HAP-1 (cell line): ENCODE measurements around the gene LHFPL3.

ENCODE experiments used
- DNase-seq, 2 experiments: peaks; one replicate each; pipeline ENCODE4 v3.0.0-alpha.2; 2016 to 2020; ENCODE audit warnings: low spot score in 2 of 2
- H3K27me3 ChIP-seq: fragments of 250-450 bp; sonication (Bioruptor Pico); 2 replicates; pipeline ENCODE4 v1.5.1; 2020; ENCODE audit warnings: low read depth, mild to moderate bottlenecking, moderate library complexity
- H3K36me3 ChIP-seq: fragments of 250-450 bp; sonication (Bioruptor Pico); replicated peaks from 2 replicates; pipeline ENCODE4 v1.5.1; 2020; ENCODE audit warnings: mild to moderate bottlenecking
- H3K4me1 ChIP-seq: fragments of 250-450 bp; sonication (Bioruptor Pico); 2 replicates; pipeline ENCODE4 v1.5.1; 2020; ENCODE audit warnings: mild to moderate bottlenecking
- H3K4me3 ChIP-seq: fragments of 250-450 bp; sonication (Bioruptor Pico); 2 replicates; pipeline ENCODE4 v1.5.1; 2020; ENCODE audit warnings: mild to moderate bottlenecking, moderate library complexity
- H3K9me3 ChIP-seq: fragments of 250-450 bp; sonication (Bioruptor Pico); 2 replicates; pipeline ENCODE4 v1.5.1; 2020; ENCODE audit warnings: mild to moderate bottlenecking, moderate library complexity
- in situ Hi-C: fragments of 300-500 bp; cut with MboI; formaldehyde crosslinking; loops from 3 replicates; pipeline ENCODE4 v1.14.3; 2020; ENCODE audit warnings: low sequenced_read_pairs, inconsistent platforms, mixed read lengths

The LHFPL3 gene

GRCh38 chr7:104825099-104825498 is 496.7 kb downstream of the LHFPL3 start:
- H3K27me3 ChIP-seq, result peaks cover 7% of the 10 kb centered on the region
- H3K9me3 ChIP-seq, result no peaks in the 10 kb centered on the region
- H3K36me3 ChIP-seq, result no peaks in the 10 kb centered on the region
- H3K4me3 ChIP-seq, result no peak overlapping the region
- no peak for DNase-seq
- in situ Hi-C loops, result loop anchor here (25.0 kb wide), 1 partner anchor 588 kb away; no protein-coding TSS in a partner anchor
- H3K4me1 ChIP-seq, result no peaks in the 10 kb centered on the region

DNA sequence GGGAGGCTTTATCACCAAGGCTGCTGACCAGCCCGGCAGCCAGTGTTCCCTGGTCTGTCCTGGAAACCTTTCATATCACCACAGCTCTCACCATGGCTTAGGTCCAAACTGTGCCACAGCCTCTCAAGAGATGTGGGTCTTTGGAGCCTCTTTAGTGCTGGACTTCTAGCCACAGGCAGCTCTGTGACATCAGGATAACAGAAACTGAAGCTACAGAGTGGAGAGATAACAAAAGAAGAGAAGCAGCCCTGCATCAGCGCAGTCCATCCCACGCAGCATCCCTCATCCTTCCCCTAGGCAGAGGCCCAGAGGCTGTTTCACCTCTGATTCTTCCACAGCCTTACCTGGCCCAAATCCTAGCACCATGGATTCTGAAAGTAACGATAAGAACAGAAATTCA is 497.7 kb downstream of the LHFPL3 start:
- H3K36me3 ChIP-seq, result no peaks in the 10 kb centered on the region
- in situ Hi-C loops, result loop anchor here (25.0 kb wide), 1 partner anchor 589 kb away; no protein-coding TSS in a partner anchor

DNA sequence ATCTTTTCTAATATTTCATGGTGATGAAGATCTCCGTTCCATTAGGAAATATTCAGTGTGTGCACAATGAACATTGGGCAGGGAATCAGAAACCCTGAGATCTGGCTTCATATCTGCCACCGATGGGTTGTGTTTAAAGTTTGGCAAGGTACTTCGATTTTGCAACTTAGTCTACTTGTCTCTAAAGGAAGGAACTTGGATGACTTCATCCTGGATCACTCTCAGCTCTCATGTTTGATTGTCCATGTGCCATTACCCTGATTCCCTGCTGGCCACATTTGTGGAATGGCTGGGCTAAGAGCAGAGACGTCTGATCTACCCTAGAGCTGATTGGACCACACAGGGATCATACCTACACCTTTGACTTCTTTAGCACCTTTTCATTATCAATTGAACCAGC is 508.6 kb downstream of the LHFPL3 start:
- Histone ChIP-seq H3K9me3 (no peaks in the 10 kb centered on the region), H3K4me3 (no peak overlapping the region), H3K27me3 (0 out of 2 replicates have a peak, but pooled peaks cover 6% of the 10 kb centered on the region), H3K4me1 (no peaks in the 10 kb centered on the region), H3K36me3 (no peaks in the 10 kb centered on the region)
- in situ Hi-C loops, result loop anchor here (25.0 kb wide), 1 partner anchor 600 kb away; no protein-coding TSS in a partner anchor
- no peak for DNase-seq

More for the DNA sequence above, 497.7 kb downstream of the LHFPL3 start:
- Histone ChIP-seq H3K27me3 (peaks cover 7% of the 10 kb centered on the region), H3K4me3 (no peak overlapping the region), H3K9me3 (no peaks in the 10 kb centered on the region), H3K4me1 (no peaks in the 10 kb centered on the region)
- no peak for DNase-seq

GRCh38 chr7:104838537-104839299 is 510.3 kb downstream of the LHFPL3 start:
- H3K4me1 ChIP-seq, result no peaks in the 10 kb centered on the region
- H3K4me3 ChIP-seq, result no peak overlapping the region
- peaks cover 13% of the 10 kb centered on the region; the same call in 1 of the 2 replicates for H3K27me3 ChIP-seq
- H3K36me3 ChIP-seq, result no peaks in the 10 kb centered on the region
- in situ Hi-C loops, result loop anchor here (25.0 kb wide), 1 partner anchor 601 kb away; no protein-coding TSS in a partner anchor
- no peaks in the 10 kb centered on the region for H3K9me3 ChIP-seq
- DNase-seq, result no peak

GRCh38 chr7:104839842-104840241 is 511.4 kb downstream of the LHFPL3 start:
- no peaks in the 10 kb centered on the region for H3K4me1 ChIP-seq
- in situ Hi-C loops, result loop anchor here (25.0 kb wide), 1 partner anchor 603 kb away; no protein-coding TSS in a partner anchor
- H3K27me3 ChIP-seq, result peaks cover 17% of the 10 kb centered on the region; the same call in 1 of the 2 replicates
- H3K36me3 ChIP-seq, result no peaks in the 10 kb centered on the region
- H3K4me3 ChIP-seq, result no peak overlapping the region
- no peak for DNase-seq
- no peaks in the 10 kb centered on the region for H3K9me3 ChIP-seq

DNA sequence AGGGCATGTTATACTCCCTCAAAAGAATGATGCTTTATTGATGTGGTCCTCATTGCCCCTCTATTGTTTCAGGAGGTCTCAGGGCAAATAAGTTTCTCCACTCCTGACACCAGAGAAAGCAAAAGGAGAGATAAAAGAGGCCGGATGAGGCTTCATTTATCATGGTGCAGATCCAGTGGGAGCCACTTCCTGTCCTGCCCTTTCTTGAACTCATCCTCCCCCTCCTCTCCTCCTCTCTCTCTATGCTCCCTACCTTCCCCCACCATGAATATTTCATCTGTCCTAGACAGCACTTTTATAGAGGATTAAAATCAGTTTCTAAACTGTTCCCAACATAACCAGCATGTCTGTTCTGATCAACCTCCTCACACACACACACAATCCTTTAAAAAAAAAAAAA is 513.4 kb downstream of the LHFPL3 start:
- no peaks in the 10 kb centered on the region for H3K9me3 ChIP-seq
- no peaks in the 10 kb centered on the region for H3K4me1 ChIP-seq
- H3K27me3 ChIP-seq, result peaks cover 25% of the 10 kb centered on the region
- in situ Hi-C loops, result loop anchor here (25.0 kb wide), 1 partner anchor 604 kb away; no protein-coding TSS in a partner anchor
- no peak overlapping the region for H3K4me3 ChIP-seq
- DNase-seq, result no peak
- H3K36me3 ChIP-seq, result no peaks in the 10 kb centered on the region

GRCh38 chr7:104843198-104843597 is 514.8 kb downstream of the LHFPL3 start:
- in situ Hi-C loops, result loop anchor here (25.0 kb wide), 1 partner anchor 606 kb away; no protein-coding TSS in a partner anchor
- DNase-seq, result no peak
- no peaks in the 10 kb centered on the region for H3K4me1 ChIP-seq
- no peak overlapping the region for H3K4me3 ChIP-seq
- no peaks in the 10 kb centered on the region for H3K36me3 ChIP-seq
- no peaks in the 10 kb centered on the region for H3K9me3 ChIP-seq
- peaks cover 29% of the 10 kb centered on the region for H3K27me3 ChIP-seq

DNA sequence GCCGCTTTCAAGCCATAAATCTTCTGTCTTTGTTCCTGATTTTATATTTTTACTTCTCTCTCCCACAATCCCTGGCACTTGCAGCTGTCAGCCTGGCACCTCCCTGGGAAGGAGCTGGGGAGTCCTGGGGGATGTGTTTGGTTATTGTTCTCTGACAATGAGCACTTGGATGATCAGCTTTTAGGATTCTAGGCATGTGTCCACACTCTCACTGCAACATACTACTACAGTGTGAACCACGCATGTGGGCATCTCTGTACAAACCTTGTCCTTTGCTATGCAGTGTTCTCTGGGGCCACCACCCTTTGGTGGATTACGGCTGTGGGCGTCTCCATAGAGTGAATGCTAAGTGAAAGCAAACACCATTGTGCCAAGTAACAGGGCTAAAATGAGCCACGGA is 517.2 kb downstream of the LHFPL3 start:
- no peak overlapping the region for H3K4me3 ChIP-seq
- in situ Hi-C loops, result loop anchor here (25.0 kb wide), 1 partner anchor 608 kb away; no protein-coding TSS in a partner anchor
- no peak for DNase-seq
- no peaks in the 10 kb centered on the region for H3K9me3 ChIP-seq
- no peaks in the 10 kb centered on the region for H3K4me1 ChIP-seq
- no peaks in the 10 kb centered on the region for H3K36me3 ChIP-seq
- H3K27me3 ChIP-seq, result peaks cover 29% of the 10 kb centered on the region

DNA sequence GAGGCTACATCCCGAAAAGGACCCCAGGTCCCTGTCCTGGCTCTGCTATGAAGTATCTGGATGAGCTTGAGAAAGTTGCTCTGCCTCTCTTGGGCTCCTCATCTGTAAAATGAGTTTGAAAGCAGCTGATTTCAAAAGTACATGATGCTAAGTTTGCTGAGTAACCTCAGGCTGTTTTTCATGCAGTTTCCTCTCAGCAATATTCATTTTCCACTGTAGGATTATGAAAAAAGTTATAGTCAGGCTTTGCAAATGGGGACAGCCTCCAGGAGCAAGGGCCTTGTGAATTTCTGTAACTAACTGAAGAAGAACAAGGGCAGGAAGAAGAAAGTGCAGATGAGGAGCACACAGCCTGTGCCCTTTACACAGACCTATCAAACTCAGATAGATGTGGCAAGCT is 518.3 kb downstream of the LHFPL3 start:
- Histone ChIP-seq H3K9me3 (no peaks in the 10 kb centered on the region), H3K36me3 (no peaks in the 10 kb centered on the region), H3K4me1 (no peaks in the 10 kb centered on the region), H3K4me3 (no peak overlapping the region), H3K27me3 (peaks cover 35% of the 10 kb centered on the region)
- in situ Hi-C loops, result loop anchor here (25.0 kb wide), 1 partner anchor 609 kb away; no protein-coding TSS in a partner anchor
- no peak for DNase-seq

DNA sequence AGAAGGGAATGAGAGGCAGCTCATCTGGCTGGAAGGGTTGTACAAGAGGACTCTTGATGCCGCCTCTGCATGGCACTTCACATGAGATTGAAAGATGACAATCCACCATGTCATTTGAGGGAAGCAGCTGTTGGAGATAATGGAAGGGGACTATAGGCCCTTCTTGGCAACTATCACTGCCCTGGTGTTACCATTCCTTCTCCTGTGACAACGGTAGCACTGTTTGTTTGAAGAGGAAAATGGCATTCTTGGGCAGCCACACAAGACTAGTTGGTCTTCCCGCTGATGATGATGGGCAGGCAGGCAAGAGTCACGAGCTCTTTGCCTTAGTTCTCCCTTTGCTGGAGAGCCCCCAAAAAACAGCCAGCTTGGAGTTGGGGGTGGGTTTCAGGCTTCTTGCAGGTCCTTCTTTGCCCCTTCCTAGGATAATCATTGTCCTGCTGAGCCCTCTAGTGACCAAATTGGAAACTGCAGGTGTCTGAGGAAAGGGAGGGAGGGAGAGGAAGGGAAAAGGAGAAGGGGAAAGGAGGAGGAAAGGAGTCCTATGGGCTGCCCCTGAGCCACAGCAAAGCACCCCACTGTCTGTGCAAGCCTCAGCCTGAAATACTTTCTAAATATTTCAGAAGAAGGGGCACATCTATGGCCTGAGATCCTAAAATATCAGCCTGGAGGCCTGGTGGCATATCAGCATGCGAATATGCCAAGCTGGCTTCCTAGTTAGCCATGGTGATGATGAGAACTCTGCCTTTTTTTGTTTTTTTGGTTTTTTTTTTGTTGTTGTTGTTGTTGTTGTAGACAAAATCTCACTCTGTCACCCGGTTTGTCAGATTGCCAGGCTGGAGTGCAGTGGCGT is 520.0 kb downstream of the LHFPL3 start:
- in situ Hi-C loops, result loop anchor here (25.0 kb wide), 1 partner anchor 611 kb away; no protein-coding TSS in a partner anchor
- Histone ChIP-seq H3K9me3 (no peaks in the 10 kb centered on the region), H3K27me3 (peaks cover 30% of the 10 kb centered on the region), H3K36me3 (no peaks in the 10 kb centered on the region), H3K4me3 (no peak overlapping the region), H3K4me1 (no peaks in the 10 kb centered on the region)
- peak; percentile 41 to 83 for DNase-seq

DNA sequence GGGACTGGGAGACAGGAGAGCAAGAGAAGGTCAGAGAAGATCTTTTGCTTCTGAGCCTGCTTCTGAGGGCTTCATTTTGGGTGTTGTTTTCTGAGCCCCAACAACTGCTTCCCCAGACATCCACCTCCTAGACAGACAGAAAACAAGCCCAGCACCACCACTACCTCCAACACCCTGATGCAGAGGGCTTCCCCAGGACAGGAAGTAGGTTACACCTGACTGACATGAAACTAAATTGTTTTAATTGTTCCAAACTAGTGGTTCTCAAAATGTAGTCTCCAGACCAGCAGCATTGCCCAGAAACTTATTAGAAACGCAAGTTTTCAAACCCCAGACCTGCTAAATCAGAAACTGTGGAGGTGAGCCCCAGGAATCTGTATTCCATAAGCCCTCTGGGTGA is 522.0 kb downstream of the LHFPL3 start:
- H3K27me3 ChIP-seq, result peaks cover 25% of the 10 kb centered on the region
- in situ Hi-C loops, result no loop called here
- no peak overlapping the region for H3K4me3 ChIP-seq
- DNase-seq, result no peak
- no peaks in the 10 kb centered on the region for H3K4me1 ChIP-seq
- no peaks in the 10 kb centered on the region for H3K9me3 ChIP-seq
- no peaks in the 10 kb centered on the region for H3K36me3 ChIP-seq

GRCh38 chr7:104851268-104851667 is 522.9 kb downstream of the LHFPL3 start:
- H3K9me3 ChIP-seq, result no peaks in the 10 kb centered on the region
- in situ Hi-C loops, result no loop called here
- H3K36me3 ChIP-seq, result no peaks in the 10 kb centered on the region
- no peak overlapping the region for H3K4me3 ChIP-seq
- no peak for DNase-seq
- no peaks in the 10 kb centered on the region for H3K4me1 ChIP-seq
- H3K27me3 ChIP-seq, result peaks cover 18% of the 10 kb centered on the region

DNA sequence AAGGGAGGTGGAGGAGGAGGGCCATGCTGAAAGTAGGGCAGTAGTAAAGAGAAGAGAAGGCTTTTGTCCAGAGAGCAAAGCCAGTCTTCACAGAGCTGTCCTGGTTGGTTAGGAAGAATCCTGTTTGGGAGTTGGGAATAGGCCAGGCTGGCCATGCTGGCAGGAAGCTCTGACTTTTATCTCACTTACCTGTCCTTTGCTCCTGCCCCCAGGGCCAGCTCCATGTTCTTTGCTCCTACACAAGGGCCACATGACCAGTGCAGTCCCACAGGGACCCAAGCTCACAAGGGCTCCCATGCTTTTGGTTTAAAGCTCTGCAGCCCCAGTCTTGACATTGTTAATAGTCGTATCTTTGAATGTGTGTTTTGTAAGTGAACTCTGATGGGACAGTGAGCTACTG is 524.0 kb downstream of the LHFPL3 start:
- H3K4me1 ChIP-seq, result no peaks in the 10 kb centered on the region
- no peak overlapping the region for H3K4me3 ChIP-seq
- DNase-seq, result no peak
- in situ Hi-C loops, result no loop called here
- no peaks in the 10 kb centered on the region for H3K36me3 ChIP-seq
- peaks cover 13% of the 10 kb centered on the region for H3K27me3 ChIP-seq
- H3K9me3 ChIP-seq, result no peaks in the 10 kb centered on the region
